GM19395 (cell line): ENCODE data around the gene TSPAN32.

Source experiments
- ATAC-seq: cut with Tn5 transposase; IDR thresholded peaks from one replicate; pipeline ENCODE4 v1.9.1; 2021; ENCODE audit warnings: mild to moderate bottlenecking, moderate library complexity; ENCODE audit not compliant: unreplicated experiment

Gene TSPAN32

DNA sequence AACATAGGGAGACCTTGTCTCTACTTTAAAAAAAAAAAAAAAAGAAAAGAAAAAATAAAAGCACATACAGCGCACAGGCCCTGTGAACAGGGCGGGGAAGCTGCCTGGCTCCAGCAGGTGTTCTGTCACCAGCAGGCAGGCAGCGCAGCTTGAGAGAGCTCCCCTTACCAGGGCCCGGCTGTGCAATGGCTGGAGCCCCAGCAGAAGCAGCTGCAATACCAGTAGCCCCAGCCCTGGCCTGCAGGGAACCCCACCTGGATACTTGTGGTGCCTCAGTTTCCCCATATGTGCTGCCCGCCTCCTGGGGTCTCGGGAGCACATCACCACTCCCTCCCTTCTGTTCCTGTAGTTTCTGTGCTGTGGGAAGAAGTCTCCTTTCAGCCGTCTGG, 12.3 kb downstream of the TSPAN32 start:
- ATAC-seq = no peak

DNA sequence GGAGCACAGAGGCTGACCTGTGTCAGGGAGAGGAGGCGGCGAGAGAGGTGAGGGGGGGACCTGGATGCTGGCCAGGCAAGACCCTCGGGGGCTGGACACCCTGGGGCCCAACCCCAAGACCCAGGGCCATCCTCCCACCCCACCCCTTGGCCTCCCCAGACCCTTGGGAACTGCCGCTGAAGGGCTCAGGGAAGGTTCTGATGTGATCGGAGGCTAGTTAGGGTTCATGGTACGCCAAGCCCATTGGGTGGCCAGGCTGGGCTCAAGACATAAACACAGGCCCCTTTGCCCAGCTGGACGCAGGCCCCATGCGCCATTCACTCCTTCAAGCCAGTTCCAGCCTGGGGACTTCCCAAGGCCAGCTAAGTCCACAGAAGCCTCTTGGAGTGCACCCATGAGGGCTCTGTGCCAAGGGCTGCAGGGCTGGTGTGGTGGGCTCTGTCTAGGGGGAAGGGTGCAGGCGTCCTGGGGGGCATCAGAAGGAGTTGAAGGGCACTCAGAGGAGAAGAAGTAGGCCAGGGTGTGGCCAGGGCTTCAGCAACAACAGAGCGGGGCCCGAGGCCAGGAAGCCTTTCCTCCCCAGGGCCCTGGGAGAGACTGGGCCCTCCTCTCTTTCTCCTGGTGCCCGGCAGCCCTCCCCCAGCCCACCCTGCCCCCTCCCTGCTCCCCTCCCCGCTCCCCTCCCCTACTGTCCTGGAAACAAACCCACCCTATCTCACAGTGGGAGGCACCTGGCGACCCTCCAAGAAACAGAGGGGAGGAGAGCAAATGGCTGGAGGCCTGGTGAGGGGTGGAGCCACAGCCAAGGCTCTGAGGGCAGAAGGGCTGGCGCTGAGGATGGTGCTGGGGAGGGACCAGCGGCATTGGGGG, 12.9 kb downstream of the TSPAN32 start:
- ATAC-seq = no peak

DNA sequence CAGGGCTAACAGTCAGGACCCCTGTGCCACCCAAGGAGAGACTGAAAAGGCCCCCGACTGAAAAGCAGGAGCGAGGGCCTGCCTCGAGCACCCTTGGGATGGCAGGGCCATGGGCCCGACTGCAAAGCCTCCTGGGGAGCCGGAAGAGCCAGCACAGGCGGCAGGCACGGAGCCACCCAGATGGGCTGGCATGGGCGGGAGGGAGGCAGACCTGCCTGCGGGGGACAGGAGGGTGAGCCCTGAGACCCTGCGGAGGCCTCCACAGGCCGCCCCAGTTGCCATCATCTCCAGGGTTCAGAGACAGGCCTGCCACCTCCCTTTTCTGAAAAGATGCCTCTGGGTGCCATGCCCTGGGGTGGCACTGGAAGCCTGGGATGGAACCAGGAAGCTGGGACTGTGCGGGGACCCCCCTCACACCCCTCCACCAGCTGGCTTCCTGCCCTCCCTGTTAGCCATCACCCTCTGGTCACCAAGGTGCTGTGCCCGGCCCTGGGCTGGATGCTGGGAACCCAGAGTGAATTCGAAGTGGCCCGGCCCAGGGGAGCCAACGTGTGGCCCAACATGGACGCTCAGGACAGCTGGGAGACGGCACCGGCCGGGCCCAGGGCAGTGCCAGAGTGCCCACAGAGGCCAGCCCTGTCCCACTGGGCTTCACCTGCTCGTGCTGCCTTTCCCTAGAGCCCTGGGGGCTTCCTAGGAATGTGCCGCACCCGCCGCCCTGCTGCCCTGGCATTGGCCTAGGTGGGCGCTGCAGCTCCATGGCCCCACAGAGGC, 13.8 kb downstream of the TSPAN32 start:
- ATAC-seq = no peak

GRCh38 chr11:2316169-2316962, 14.6 kb downstream of the TSPAN32 start:
- no peak for ATAC-seq

DNA sequence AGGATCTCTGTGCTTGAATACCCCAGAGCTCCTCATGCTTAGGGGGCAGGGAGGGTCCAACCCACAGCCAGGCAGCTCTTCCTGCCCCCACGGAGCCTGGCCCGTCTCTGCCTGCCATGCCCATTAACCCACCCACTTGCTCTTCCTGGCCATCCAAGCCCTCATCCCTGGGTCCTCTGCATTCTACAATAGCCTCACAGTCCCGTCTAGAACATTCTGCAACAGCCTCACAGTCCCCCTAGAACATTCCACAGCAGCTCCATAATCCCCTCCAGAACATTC, 15.1 kb downstream of the TSPAN32 start:
- no peak for ATAC-seq

- ATAC-seq = no peak
These were observed 15.7 kb downstream of the TSPAN32 start for GRCh38 chr11:2317354-2318050.

GRCh38 chr11:2318123-2318522, 16.3 kb downstream of the TSPAN32 start:
- no peak for ATAC-seq

DNA sequence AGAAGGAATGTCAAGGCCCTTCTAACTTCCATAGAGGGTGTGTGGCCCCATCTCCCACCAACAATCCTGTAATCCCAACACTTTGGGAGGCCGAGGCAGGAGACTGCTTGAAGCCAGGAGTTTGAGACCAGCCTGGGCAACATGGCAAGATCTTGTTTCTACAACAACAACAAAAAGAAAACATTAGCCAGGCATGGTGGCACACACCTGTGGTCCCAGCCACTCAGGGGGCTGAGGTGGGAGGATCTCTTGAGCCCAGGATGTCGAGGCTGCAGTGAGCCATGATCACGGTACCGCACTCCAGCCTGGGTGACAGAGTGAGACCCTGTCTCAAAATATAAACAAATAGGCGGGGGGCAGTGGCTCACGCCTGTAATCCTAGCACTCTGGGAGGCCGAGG, 16.9 kb downstream of the TSPAN32 start:
- ATAC-seq = no peak

DNA sequence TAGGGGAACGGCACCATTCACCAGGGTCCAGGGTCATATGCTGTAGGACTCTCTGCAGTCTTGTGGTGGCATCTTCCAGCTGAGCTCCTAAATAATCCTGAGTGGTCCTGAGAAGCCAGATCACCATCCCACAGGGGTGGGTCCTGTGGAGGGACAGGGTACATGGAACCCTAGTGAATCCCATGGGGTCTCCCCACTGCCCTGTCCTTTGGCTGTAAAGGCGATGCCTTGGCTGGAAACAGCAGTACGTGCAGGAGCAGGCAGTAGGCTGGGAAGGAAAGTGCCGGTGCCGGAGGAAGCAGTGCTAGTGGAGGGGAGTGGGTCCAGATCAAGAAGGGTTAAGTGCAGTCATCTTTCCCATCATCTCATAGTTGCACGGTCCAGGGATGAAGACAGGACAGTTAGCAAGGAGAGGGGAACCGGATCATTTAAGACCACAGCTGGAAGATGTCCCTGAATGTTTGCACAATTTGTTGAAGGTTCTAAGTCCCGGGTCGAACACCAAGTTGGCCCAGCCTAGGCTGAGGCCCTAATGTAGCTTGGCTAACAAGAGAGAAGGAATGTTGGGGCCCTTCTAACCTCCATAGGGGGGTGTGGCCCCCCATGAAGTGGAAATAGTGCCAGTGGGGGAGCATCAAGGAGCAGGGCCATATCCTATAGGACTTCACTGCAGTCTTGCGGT, 18.1 kb downstream of the TSPAN32 start:
- no peak for ATAC-seq

- ATAC-seq = no peak
These were observed 18.9 kb downstream of the TSPAN32 start for GRCh38 chr11:2320568-2321310.

- no peak for ATAC-seq
These were observed 19.5 kb downstream of the TSPAN32 start for GRCh38 chr11:2321311-2321683.

GRCh38 chr11:2325123-2325522, 23.3 kb downstream of the TSPAN32 start:
- no peak for ATAC-seq

GRCh38 chr11:2325719-2326118, 23.9 kb downstream of the TSPAN32 start:
- ATAC-seq = no peak

DNA sequence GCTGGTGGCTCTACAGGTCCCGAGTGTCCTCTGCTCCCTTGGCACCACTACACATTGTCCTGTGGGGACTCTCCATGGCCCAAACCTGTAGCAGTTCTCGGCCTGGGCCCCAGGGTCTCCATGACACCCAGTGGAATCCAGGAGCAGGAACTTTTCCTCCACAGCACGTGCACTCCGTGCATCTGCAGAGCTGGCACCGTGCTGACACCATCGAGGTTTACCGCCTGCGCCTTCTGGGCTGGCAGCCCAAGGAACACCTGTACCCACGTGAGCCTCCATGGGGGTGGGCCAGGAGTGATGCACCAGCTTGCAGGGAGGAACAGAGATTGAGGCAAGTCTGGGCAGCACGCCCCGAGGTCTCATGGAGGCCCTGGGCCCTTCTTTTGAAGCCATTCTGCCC, 25.2 kb downstream of the TSPAN32 start:
- no peak for ATAC-seq

DNA sequence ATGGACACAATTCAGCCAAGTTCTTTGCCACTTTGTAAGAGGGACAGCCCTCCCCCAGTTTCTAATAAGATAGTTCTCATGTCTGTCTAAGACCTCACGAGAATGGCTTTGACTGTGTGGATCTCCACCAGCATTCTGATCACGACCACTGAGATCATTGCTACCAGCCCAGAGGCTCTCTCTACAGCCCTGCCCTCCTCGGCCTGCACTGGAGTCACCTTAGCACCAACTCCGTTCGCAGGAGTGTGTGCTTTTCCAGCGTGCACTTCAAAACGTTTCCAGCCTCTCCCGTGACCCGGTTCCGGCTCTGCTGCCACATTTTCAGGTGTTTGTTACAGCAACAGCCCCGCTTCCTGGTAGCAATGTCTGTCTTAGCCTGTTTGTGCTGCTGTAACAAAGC, 26.2 kb downstream of the TSPAN32 start:
- no peak for ATAC-seq

DNA sequence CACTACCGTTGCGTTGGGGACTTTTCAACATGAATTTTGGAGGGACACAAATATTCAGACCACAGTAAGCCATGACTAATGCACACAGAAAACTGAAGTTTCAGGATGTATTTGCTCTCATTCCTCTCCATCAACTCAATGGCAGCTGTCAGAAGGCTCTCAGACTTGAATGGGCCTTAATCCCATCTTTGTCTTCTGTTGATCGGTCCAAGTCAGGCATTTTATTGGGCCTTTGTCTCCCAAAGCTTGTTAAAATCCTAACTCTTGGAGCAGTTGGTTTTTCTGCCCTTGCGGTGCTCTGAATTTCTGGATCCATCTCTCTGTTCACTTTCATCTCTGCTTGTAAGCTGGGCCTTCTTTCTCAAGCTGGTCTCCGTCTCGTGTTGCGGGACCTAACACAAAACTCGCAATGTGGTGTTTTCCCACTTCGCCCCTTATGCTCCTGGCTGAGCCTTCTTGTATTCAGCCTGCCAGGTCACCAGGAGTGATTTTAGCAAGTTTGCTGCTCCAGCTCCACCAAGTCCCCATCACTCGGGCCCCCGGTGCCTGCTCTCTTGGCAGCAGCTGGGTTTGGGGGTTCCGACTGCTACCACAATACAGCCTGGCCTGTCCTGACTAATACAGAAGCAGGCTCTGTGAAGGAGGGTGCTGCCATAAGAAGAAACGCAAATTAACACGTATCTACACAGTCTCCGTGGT, 27.0 kb downstream of the TSPAN32 start:
- no peak for ATAC-seq

- ATAC-seq = no peak
These were observed 27.7 kb downstream of the TSPAN32 start for GRCh38 chr11:2329551-2329950.

DNA sequence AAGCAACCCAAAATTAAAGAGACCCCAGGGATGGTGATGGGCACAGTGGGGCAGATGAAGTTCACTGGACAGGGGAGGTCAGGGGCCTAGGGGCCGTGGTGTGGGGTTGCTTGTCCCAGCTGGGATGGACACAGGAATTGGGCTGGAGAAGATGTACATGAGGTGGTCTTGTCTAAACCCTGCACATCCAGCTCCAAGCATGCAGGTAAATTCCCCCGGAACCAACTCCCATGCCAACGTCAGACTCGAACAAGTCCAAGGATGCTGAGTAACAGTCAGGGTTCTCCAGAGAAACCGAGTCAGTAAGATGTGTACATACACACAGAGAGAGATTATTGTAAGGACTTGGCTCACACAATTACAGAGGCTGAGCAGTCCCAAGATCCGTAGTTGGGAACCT, 28.9 kb downstream of the TSPAN32 start:
- no peak for ATAC-seq

DNA sequence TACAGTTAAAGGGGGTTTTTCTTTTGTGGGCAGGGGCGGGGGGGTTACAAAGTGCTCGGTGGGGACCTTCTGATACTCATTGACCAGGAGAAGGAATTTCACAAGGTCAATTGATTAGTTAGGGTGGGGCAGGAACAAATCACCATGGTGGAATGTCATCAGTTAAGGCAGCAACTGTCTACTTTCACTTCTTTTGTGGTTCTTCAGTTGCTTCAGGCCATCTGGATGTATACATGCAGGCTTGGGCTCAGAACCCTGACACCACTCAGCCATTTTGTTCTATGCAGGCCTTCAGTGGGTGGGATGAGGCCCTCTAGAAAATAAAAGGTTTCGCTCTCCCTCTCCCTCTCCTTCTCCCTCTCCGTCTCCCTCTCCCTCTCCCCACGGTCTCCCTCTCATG, 29.6 kb downstream of the TSPAN32 start:
- no peak for ATAC-seq
